Neural cell (in vitro differentiated cells): Measurements from ENCODE around the gene ARHGAP10. TPM values are rescaled to one million over a fixed set of nuclear protein-coding genes. Genes with fewer than 3 reads are reported as not detected.

ENCODE experiments used
- H2AFZ ChIP-seq: fragments of 200-600, 300-800 bp; sonication (generic), shearing (Covaris generic); 2 replicates; pipeline ENCODE4 v1.6.0; 2014; ENCODE audit warnings: low read depth, mild to moderate bottlenecking, antibody characterized with exemption, low read length, moderate library complexity
- H3F3A ChIP-seq: fragments of 200-600 bp; shearing (Covaris generic); 2 replicates; pipeline ENCODE4 v1.6.1; 2016; ENCODE audit warnings: mild to moderate bottlenecking, moderate library complexity, mixed read lengths, antibody characterized with exemption, low read length; ENCODE audit not compliant: insufficient read depth, poor library complexity, severe bottlenecking
- H3K27ac ChIP-seq: fragments of 200-600, 300-800 bp; sonication (generic), shearing (Covaris generic); 2 replicates; pipeline ENCODE4 v1.5.1; 2014; ENCODE audit warnings: mild to moderate bottlenecking, low read length, moderate library complexity
- H3K27me3 ChIP-seq: fragments of 300-800, 200-600 bp; sonication (generic), shearing (Covaris generic); 2 replicates; pipeline ENCODE4 v1.6.0; 2014; ENCODE audit warnings: mild to moderate bottlenecking, low read depth, low read length, moderate library complexity; ENCODE audit not compliant: insufficient read depth
- H3K36me3 ChIP-seq: fragments of 300-800, 200-600 bp; sonication (generic), shearing (Covaris generic); 2 replicates; pipeline ENCODE4 v1.5.1; 2014; ENCODE audit warnings: mild to moderate bottlenecking, antibody characterized with exemption, low read length, moderate library complexity; ENCODE audit not compliant: insufficient read depth
- H3K4me2 ChIP-seq: fragments of 300-800, 200-600 bp; sonication (generic), shearing (Covaris generic); 2 replicates; pipeline ENCODE4 v1.6.0; 2014; ENCODE audit warnings: mild to moderate bottlenecking, low read length
- H3K4me3 ChIP-seq: fragments of 300-800, 200-600 bp; sonication (generic), shearing (Covaris generic); 2 replicates; pipeline ENCODE4 v1.5.1; 2014; ENCODE audit warnings: mild to moderate bottlenecking, low read length, moderate library complexity
- H3K79me2 ChIP-seq: fragments of 200-600 bp; shearing (Covaris generic); replicated peaks from 2 replicates; pipeline ENCODE4 v1.6.0; 2014; ENCODE audit warnings: mild to moderate bottlenecking, low read length, moderate library complexity; ENCODE audit not compliant: insufficient read depth
- H3K9ac ChIP-seq: fragments of 300-800, 200-600 bp; sonication (generic), shearing (Covaris generic); 2 replicates; pipeline ENCODE4 v1.6.1; 2016; ENCODE audit warnings: mild to moderate bottlenecking, low read length, mixed read lengths
- H3K9me2 ChIP-seq: fragments of 200-600 bp; shearing (Covaris generic); 2 replicates; pipeline ENCODE4 v1.6.1; 2016; ENCODE audit warnings: mild to moderate bottlenecking, low read length, mixed read lengths; ENCODE audit not compliant: insufficient read depth
- H3K9me3 ChIP-seq: fragments of 200-600, 300-800 bp; sonication (generic), shearing (Covaris generic); 2 replicates; pipeline ENCODE4 v1.6.1; 2016; ENCODE audit warnings: mild to moderate bottlenecking, mixed run types, low read length, moderate library complexity, mixed read lengths
- H4K20me1 ChIP-seq: fragments of 200-600 bp; shearing (Covaris generic); 2 replicates; pipeline ENCODE4 v1.6.1; 2016; ENCODE audit warnings: mild to moderate bottlenecking, mixed run types; ENCODE audit not compliant: insufficient read depth
- CTCF ChIP-seq: fragments of 450-650 bp; IDR thresholded peaks from 2 replicates; pipeline ENCODE4 v1.5.1; 2014; ENCODE audit warnings: antibody characterized with exemption, mild to moderate bottlenecking, moderate library complexity; ENCODE audit not compliant: poor library complexity, severe bottlenecking
- EP300 ChIP-seq: fragments of 450-650 bp; conservative IDR thresholded peaks from 2 replicates; pipeline ENCODE4 v1.6.1; 2014; ENCODE audit warnings: antibody characterized with exemption, mild to moderate bottlenecking, moderate library complexity; ENCODE audit not compliant: poor library complexity, severe bottlenecking
- EZH2 ChIP-seq: fragments of 200-600, 300-800 bp; shearing (Covaris generic), sonication (generic); IDR thresholded peaks from 2 replicates; pipeline ENCODE4 v1.6.1; 2014; ENCODE audit warnings: antibody characterized with exemption, low read length, borderline replicate concordance, mild to moderate bottlenecking; ENCODE audit not compliant: insufficient read depth, poor library complexity, severe bottlenecking
- MXI1 ChIP-seq: fragments of 450-650 bp; conservative IDR thresholded peaks from 2 replicates; pipeline ENCODE4 v1.6.1; 2014; ENCODE audit warnings: antibody characterized with exemption, mild to moderate bottlenecking; ENCODE audit not compliant: poor library complexity, severe bottlenecking
- POLR2AphosphoS5 ChIP-seq: IDR thresholded peaks from 2 replicates; pipeline ENCODE4 v1.6.1; 2012
- RAD21 ChIP-seq: fragments of 450-650 bp; conservative IDR thresholded peaks from 2 replicates; pipeline ENCODE4 v1.6.1; 2014; ENCODE audit warnings: antibody characterized with exemption, mild to moderate bottlenecking, moderate library complexity
- REST ChIP-seq: IDR thresholded peaks from 2 replicates; pipeline ENCODE4 v1.6.1; 2012; ENCODE audit warnings: borderline replicate concordance
- SMC3 ChIP-seq: fragments of 450-650 bp; conservative IDR thresholded peaks from 2 replicates; pipeline ENCODE4 v1.6.1; 2014; ENCODE audit warnings: antibody characterized with exemption, mild to moderate bottlenecking, moderate library complexity; ENCODE audit not compliant: poor library complexity
- TAF1 ChIP-seq: IDR thresholded peaks from 2 replicates; pipeline ENCODE4 v1.6.1; 2012; ENCODE audit warnings: low read depth
- polyA plus RNA-seq: library from polyadenylated mRNA; depleted of rRNA; stranded (reverse); fragments of >200 nt; gene quantifications from 2 replicates; pipeline ENCODE4 v1.2.3, GENCODE V29; 2014

Gene ARHGAP10
- polyA plus RNA-seq, 1 donor from 2014 or later = 1.2 TPM

GRCh38 chr4:148041606-148042329, 309.9 kb downstream of the ARHGAP10 start:
- no peak overlapping the region for H3K4me2 ChIP-seq
- H3K27me3 ChIP-seq = no peaks in the 10 kb centered on the region
- no peak overlapping the region for H3K27ac ChIP-seq
- no peak overlapping the region for H3K9ac ChIP-seq
- H3K36me3 ChIP-seq = no peaks in the 10 kb centered on the region
- H3K9me2 ChIP-seq = no peaks in the 10 kb centered on the region
- H3K9me3 ChIP-seq = no peaks in the 10 kb centered on the region
- no peak overlapping the region for H2AFZ ChIP-seq
- no peaks in the 10 kb centered on the region for H4K20me1 ChIP-seq
- TF ChIP-seq EZH2 = no peak
- no peak for TF ChIP-seq EP300
- TF ChIP-seq RAD21 = no peak
- no peak for TF ChIP-seq SMC3
- no peak for TF ChIP-seq POLR2AphosphoS5
- TF ChIP-seq CTCF = no peak
- no peak for TF ChIP-seq REST
- TF ChIP-seq TAF1 = no peak
- no peak for TF ChIP-seq MXI1
- H3K4me3 ChIP-seq = no peak overlapping the region
- no peaks in the 10 kb centered on the region for H3F3A ChIP-seq
- H3K79me2 ChIP-seq = no peaks in the 10 kb centered on the region

- Histone ChIP-seq H3K9me3 (no peaks in the 10 kb centered on the region), H3K36me3 (no peaks in the 10 kb centered on the region), H3K27me3 (no peaks in the 10 kb centered on the region), H3K9me2 (no peaks in the 10 kb centered on the region), H3K4me2 (no peak overlapping the region), H3F3A (no peaks in the 10 kb centered on the region), H3K4me3 (no peak overlapping the region), H3K27ac (no peak overlapping the region), H3K9ac (no peak overlapping the region), H4K20me1 (no peaks in the 10 kb centered on the region), H3K79me2 (no peaks in the 10 kb centered on the region), H2AFZ (no peak overlapping the region)
- TF ChIP-seq RAD21 (no peak), SMC3 (no peak), EP300 (no peak)
Measured at GRCh38 chr4:148044089-148044911, 312.4 kb downstream of the ARHGAP10 start.
